Esophagus muscularis mucosa (tissue), 3 donors: ENCODE data around the gene EEF1AKMT2.

Experiments
- CTCF ChIP-seq, 3 experiments: fragments of 200-600 bp in 2 of 3; fragments of 450-650 bp in 1 of 3; sonication (generic) in 2 of 3; IDR thresholded peaks; one replicate each; pipeline ENCODE4 v1.5.1; 2017 to 2019; ENCODE audit warnings: antibody characterized with exemption in 3 of 3, mild to moderate bottlenecking in 2 of 3, moderate library complexity in 1 of 3
- POLR2A ChIP-seq: fragments of 450-650 bp; IDR thresholded peaks from one replicate; pipeline ENCODE4 v1.6.1; 2017; ENCODE audit warnings: antibody characterized with exemption, moderate library complexity, mild to moderate bottlenecking, low read depth

GRCh38 chr10:124711145-124711544 lies 80.5 kb downstream of the EEF1AKMT2 start:
- TF ChIP-seq CTCF (IDR thresholded peaks at IDR 0.05) (no peak), POLR2A (no peak)
